Endodermal cell (in vitro differentiated cells): ENCODE measurements around the gene DSTN. TPM values are rescaled to one million over a fixed set of nuclear protein-coding genes. Genes with fewer than 3 reads are reported as not detected.

ENCODE experiments used
- DNase-seq: peaks from one replicate; pipeline ENCODE4 v3.0.0-alpha.2; 2017
- H3K27ac ChIP-seq: 2 replicates; pipeline ENCODE4 v1.5.1; 2013; ENCODE audit warnings: mild to moderate bottlenecking, low read depth, low read length, moderate library complexity
- H3K27me3 ChIP-seq: 2 replicates; pipeline ENCODE4 v1.6.1; 2013; ENCODE audit warnings: mild to moderate bottlenecking, low read length, moderate library complexity; ENCODE audit not compliant: insufficient read depth, control insufficient read depth, poor library complexity, severe bottlenecking
- H3K36me3 ChIP-seq: 2 replicates; pipeline ENCODE4 v1.7.0; 2013; ENCODE audit warnings: mild to moderate bottlenecking, low read length, moderate library complexity; ENCODE audit not compliant: control insufficient read depth, insufficient read depth
- H3K4me1 ChIP-seq: one replicate; pipeline ENCODE4 v1.7.0; 2013; ENCODE audit warnings: low read length; ENCODE audit not compliant: control insufficient read depth, insufficient read depth
- H3K4me3 ChIP-seq: 2 replicates; pipeline ENCODE4 v1.5.1; 2013; ENCODE audit warnings: mild to moderate bottlenecking, low read length, moderate library complexity
- H3K9ac ChIP-seq: 2 replicates; pipeline ENCODE4 v1.6.1; 2013; ENCODE audit warnings: mild to moderate bottlenecking, low read length, moderate library complexity; ENCODE audit not compliant: poor library complexity, severe bottlenecking; ENCODE audit errors: extremely low read depth
- H3K9me3 ChIP-seq: 2 replicates; pipeline ENCODE4 v1.6.1; 2013; ENCODE audit warnings: mild to moderate bottlenecking, low read length, moderate library complexity; ENCODE audit not compliant: control insufficient read depth
- H3K27ac Mint-ChIP-seq: 2 replicates; pipeline ENCODE4 v1.8.0; 2020; ENCODE audit warnings: mixed read lengths
- H3K27me3 Mint-ChIP-seq: 2 replicates; pipeline ENCODE4 v1.8.0; 2021; ENCODE audit warnings: mild to moderate bottlenecking, mixed read lengths; ENCODE audit not compliant: insufficient read depth
- H3K36me3 Mint-ChIP-seq: 2 replicates; pipeline ENCODE4 v1.8.0; 2020; ENCODE audit warnings: low read depth, mixed read lengths
- H3K4me1 Mint-ChIP-seq: 2 replicates; pipeline ENCODE4 v1.8.0; 2020; ENCODE audit warnings: mixed read lengths
- H3K4me3 Mint-ChIP-seq: 2 replicates; pipeline ENCODE4 v1.8.0; 2020; ENCODE audit warnings: mild to moderate bottlenecking, moderate library complexity, mixed read lengths
- H3K9me3 Mint-ChIP-seq: 2 replicates; pipeline ENCODE4 v1.8.0; 2020; ENCODE audit warnings: mild to moderate bottlenecking, mixed read lengths
- CTCF ChIP-seq: fragments of 200-600 bp; sonication (generic); conservative IDR thresholded peaks from 2 replicates; pipeline ENCODE4 v1.5.0; 2021; ENCODE audit warnings: antibody characterized with exemption, mild to moderate bottlenecking
- WGBS, 2 experiments: methylation state at CpG; one replicate each; pipeline versions ENCODE4 v1.1.5 to v1.1.7; 2013; ENCODE audit warnings: missing lambda C conversion rate in 2 of 2, mixed read lengths in 1 of 2; ENCODE audit not compliant: insufficient coverage in 1 of 2, insufficient read length in 1 of 2; 5-methylcytosine and 5-hydroxymethylcytosine counted together
- total RNA-seq, 2 donors: library from RNA; stranded (reverse); fragmentation: NEBNext Ultra II Directional in 1 of 2; extraction: Animal tissue kit (Norgen Biotek cat#: 25700) in 1 of 2; gene quantifications; 2 replicates in 1 of 2; 3 replicates in 1 of 2; pipeline ENCODE4 v1.2.1, GENCODE V29; 2021

DSTN gene
- total RNA-seq, 2 donors from 2014 or later: 196 to 204 TPM

- Mint-ChIP-seq H3K4me3 (no peak overlapping the region), H3K36me3 (peaks cover 9% of the 10 kb centered on the region), H3K27me3 (no peaks in the 10 kb centered on the region), H3K9me3 (no peaks in the 10 kb centered on the region), H3K4me1 (peaks cover 42% of the 10 kb centered on the region), H3K27ac (no peak overlapping the region)
- no peak overlapping the region for H3K4me3 ChIP-seq
- DNase-seq: no peak
- no peak for TF ChIP-seq CTCF
- WGBS, 2 experiments: 97 to 100% methylated on average over 4 to 8 of the region's 8 CpGs
- no peaks in the 10 kb centered on the region for H3K9me3 ChIP-seq
- peaks cover 31% of the 10 kb centered on the region for H3K36me3 ChIP-seq
- no peak overlapping the region for H3K9ac ChIP-seq
- H3K27me3 ChIP-seq: no peaks in the 10 kb centered on the region
- H3K27ac ChIP-seq: no peak overlapping the region
- no peaks in the 10 kb centered on the region for H3K4me1 ChIP-seq
Observed at GRCh38 chr20:17576215-17576614, 6.3 kb downstream of the DSTN start.

- H3K9me3 Mint-ChIP-seq: no peaks in the 10 kb centered on the region
- H3K4me3 ChIP-seq: no peak overlapping the region
- no peak overlapping the region for H3K9ac ChIP-seq
- peaks cover 29% of the 10 kb centered on the region for H3K36me3 ChIP-seq
- peaks cover 18% of the 10 kb centered on the region for H3K4me1 Mint-ChIP-seq
- no peak for DNase-seq
- no peak overlapping the region for H3K4me3 Mint-ChIP-seq
- H3K27ac Mint-ChIP-seq: no peak overlapping the region
- no peaks in the 10 kb centered on the region for H3K9me3 ChIP-seq
- H3K27me3 Mint-ChIP-seq: no peaks in the 10 kb centered on the region
- H3K4me1 ChIP-seq: no peaks in the 10 kb centered on the region
- no peak overlapping the region for H3K27ac ChIP-seq
- H3K36me3 Mint-ChIP-seq: peaks cover 8% of the 10 kb centered on the region
- TF ChIP-seq CTCF: no peak
- WGBS, 2 experiments: 63 to 93% methylated on average over 1 to 4 of the region's 4 CpGs
- H3K27me3 ChIP-seq: no peaks in the 10 kb centered on the region
Observed at GRCh38 chr20:17579369-17580039, 9.6 kb downstream of the DSTN start.

- Histone ChIP-seq H3K9ac (no peak overlapping the region), H3K36me3 (peaks cover 29% of the 10 kb centered on the region), H3K4me1 (no peaks in the 10 kb centered on the region), H3K4me3 (no peak overlapping the region), H3K27me3 (no peaks in the 10 kb centered on the region), H3K27ac (no peak overlapping the region), H3K9me3 (no peaks in the 10 kb centered on the region)
- Mint-ChIP-seq H3K4me1 (peaks cover 21% of the 10 kb centered on the region), H3K27me3 (no peaks in the 10 kb centered on the region), H3K4me3 (no peak overlapping the region), H3K9me3 (no peaks in the 10 kb centered on the region), H3K36me3 (peaks cover 8% of the 10 kb centered on the region), H3K27ac (no peak overlapping the region)
- TF ChIP-seq CTCF: no peak
- no peak for DNase-seq
- 95 to 100% methylated on average over 1 to 2 of the region's 2 CpGs for WGBS, 2 experiments
Observed at GRCh38 chr20:17580895-17581294, 11.0 kb downstream of the DSTN start.
